ENCODE measurements around the gene ATP13A3. TPM values are rescaled to one million over a fixed set of nuclear protein-coding genes. Genes with fewer than 3 reads are reported as not detected.

The ATP13A3 gene
- total RNA-seq, 1 donor from 2014 or later, result 103 TPM

DNA sequence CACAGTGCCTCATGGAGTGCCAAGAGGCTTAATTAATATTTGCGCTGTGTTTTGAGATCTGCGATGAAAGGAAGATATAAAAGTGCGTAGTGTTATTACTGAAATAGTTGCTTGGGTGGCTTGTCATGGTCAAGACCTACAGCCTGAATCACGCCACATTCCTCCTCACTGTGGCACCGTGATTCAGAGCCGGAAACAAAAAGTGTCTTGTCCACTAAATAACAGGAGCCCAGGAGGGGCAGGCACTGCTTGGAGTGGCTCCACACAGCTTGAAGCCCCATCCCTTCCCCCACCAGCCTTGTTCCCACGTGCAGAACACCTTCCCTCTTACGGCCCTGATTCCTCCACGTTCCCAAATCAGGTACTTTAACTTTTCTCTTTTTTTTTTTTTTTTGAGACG, 116.0 kb downstream of the ATP13A3 start:
- DNase-seq (ENCODE audit: low spot score), result no peak

DNA sequence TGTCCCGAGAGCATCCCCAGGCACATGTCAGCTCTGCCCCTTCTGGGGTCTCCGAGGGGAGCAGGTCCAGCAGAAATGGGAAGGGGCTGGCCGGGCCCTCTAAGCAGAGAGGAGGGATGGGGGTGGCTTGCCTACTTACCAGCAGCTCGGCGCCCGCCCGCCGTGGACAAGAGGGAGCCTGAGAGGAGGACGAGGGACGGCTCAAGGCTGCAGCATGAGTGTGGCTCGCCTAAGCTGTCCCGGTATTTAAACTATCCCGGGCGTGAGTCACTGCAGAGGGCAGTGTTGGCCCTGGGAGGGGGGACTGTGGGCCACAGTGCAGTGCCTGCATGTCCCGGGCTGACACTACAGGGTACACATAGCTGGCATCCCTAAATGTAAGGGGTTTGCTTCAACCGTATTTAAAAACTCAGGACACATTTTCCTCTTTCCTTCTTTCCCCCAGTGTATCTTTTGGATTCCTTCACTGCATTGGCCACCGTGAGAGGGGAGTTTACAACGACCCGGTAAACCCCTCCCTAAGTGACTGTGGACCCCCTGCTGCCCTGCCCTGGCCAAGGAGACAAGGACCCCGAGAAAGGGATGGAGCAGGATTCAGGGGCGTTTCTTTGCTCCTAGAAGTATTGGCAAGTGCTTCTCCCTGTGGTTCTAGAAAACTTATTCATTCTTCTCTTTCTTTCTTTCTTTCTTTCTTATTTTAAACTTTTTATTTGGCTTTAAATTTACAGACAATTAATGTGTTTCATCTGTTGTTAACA, 117.1 kb downstream of the ATP13A3 start, which contains the start of gene LRRC15:
TSS of gene LRRC15 (minus strand) at position 222 of the 758 bp plus-strand sequence. CDS start 8,700 bp downstream, outside the sequence.
- no peak for DNase-seq (ENCODE audit: low spot score)

- no peak for DNase-seq (ENCODE audit: low spot score)
Observed at GRCh38 chr3:194368918-194369317, 117.9 kb downstream of the ATP13A3 start.

DNA sequence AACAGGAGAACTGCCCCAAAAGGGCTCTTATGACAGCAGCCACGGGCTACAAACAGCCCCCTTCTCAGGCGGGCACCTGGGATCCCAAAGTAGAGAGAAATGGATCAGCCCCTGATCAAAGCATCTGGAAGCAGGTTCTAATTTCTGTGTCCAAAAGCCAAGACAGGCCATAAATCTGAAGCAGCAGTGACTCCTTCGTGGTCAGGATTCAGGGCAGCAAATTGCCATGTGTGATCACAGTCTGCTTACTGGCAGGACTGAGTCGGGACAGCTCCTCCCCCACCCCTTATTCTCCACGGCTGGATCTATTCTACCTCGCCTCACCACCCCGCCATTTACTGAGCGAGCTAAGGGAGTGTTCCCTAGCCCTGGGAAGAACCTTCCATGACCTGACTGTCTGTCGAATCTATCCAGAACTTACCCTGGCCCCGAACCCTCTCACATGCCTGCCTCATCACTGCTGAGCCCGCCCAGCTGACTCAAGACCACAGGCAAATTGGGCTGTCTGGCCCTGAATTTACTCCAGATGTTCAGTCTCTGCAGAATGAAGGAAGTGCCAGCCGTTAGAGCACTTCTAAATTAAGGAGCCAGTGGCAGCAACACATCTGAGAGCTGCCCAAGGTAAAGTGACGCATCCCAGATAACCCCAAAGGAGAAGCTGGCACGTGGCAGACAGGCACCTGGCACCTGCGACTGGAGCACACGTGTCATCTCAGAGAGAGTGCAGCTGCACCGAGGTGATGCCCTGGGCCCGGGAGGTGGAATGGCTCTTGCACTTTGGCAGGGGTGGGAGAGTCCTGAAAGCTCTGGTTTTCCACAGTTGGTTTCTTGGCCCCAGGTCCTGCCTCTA, 118.6 kb downstream of the ATP13A3 start:
- DNase-seq (ENCODE audit: low spot score), result no peak

DNA sequence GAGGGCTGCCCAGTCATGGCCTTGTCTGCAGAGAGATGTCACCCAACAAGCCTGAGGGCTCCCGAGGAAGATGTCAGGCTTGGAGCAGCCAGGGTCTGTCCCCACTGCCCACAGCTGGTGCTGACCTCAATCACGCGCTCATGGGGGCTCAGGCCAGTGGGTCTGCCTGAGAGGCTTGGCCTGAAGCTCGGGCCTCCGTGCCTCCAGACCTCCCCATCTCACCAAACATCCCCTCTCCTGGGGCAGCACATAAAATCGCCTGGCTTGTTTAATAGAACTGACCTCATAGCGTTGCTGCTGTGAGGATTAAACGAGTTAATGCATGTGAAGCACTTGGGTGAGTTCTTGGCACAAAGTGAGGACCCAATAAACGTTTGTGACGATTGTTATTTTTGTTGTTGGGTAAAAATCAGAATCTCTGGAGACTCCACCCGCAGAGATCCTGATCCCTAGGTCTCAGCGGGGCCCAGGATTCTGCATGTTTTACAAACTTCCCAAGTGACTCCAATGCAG, 120.8 kb downstream of the ATP13A3 start:
- DNase-seq (ENCODE audit: low spot score), result no peak

GRCh38 chr3:194365526-194365925, 121.3 kb downstream of the ATP13A3 start:
- DNase-seq (ENCODE audit: low spot score), result no peak

GRCh38 chr3:194364652-194365434, 122.0 kb downstream of the ATP13A3 start:
- DNase-seq (ENCODE audit: low spot score), result peak; percentile 34

- no peak for DNase-seq (ENCODE audit: low spot score)
Observed at GRCh38 chr3:194364314-194364651, 122.5 kb downstream of the ATP13A3 start.

DNA sequence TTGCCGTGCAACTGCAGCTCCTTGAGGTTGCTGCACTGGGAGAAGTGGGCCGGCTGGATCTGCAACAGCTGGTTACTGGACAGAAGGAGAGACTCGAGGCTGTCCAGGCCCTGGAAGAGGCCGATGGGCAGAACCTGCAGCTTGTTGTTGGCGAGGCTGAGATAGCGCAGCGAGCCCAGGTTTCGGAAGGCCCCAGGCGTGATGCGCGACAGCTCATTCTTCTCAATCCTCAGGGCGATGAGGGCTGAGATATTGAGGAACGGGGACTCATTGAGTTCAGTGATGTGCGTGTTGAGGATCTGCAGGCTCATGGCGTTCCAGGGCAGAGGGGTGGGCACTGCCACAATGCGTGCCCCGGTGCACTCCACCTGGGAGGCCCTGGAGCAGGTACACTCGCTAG, 126.2 kb downstream of the ATP13A3 start:
- no peak for DNase-seq (ENCODE audit: low spot score)

- no peak for DNase-seq (ENCODE audit: low spot score)
Observed at GRCh38 chr3:194357681-194358080, 129.1 kb downstream of the ATP13A3 start.

DNA sequence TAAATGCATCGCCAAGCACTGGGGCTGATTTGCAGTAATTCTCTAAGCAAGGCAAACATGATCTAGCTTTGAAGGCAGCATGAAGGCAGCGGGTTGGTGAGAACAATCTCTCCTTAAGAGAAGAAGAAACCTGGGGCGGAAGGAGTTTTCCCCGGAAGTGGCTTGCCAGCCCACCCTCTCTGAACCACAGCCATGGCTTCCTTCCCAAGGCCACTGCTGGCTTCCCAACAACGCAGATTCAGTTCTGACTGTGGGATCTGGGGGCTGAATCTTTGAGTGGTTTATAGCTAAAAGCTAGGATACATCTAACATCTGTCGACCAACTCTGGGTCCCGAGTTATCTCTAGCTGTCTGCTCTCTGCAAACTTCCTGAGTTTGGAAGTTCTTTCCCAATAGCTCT, 131.4 kb downstream of the ATP13A3 start:
- no peak for DNase-seq (ENCODE audit: low spot score)

GRCh38 chr3:194354315-194354714, 132.5 kb downstream of the ATP13A3 start:
- no peak for DNase-seq (ENCODE audit: low spot score)

Other genes starting within 250 kb of the ATP13A3 start
- 0.12 TPM for gene CPN2, start 135.7 kb downstream of the ATP13A3 start, total RNA-seq
- 0.35 TPM for gene LRRC15, start 117.3 kb downstream of the ATP13A3 start, total RNA-seq
- gene GP5, start 87.7 kb downstream of the ATP13A3 start, total RNA-seq, result 0.17 TPM
- 20.2 TPM for gene TMEM44, start 146.4 kb upstream of the ATP13A3 start, total RNA-seq
- 31.8 TPM for gene LSG1, start 185.2 kb upstream of the ATP13A3 start, total RNA-seq
- 8.9 TPM for gene FAM43A, start 198.9 kb upstream of the ATP13A3 start, total RNA-seq

Data from mucosa of gallbladder (tissue), 1 donor.